ENCODE data around the gene HSPB2.
"Not testable (repeated sequence)": the region's sequence is repeated elsewhere in the genome, so short reads cannot be mapped to it uniquely, and the experiment has no call there.

Gene HSPB2

DNA sequence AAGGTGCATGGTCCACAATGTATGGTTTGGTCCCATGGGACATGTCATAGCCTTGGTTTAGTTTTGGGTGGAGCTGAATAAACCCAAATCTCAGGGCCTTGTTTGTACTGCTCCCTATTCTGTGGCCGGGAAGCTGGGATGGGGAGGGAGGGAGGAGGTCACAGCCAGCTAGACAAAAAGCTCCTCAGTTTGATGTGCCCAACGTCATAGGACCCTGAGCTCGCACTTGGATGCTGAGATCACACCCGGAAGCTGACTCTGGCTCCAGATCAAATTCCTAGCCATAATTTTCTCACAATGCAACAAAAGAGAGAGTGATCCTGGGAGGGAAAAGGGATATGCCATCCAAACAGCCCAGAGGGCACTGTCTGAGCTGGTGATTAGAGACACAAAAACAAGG, 1.5 kb downstream of the HSPB2 start:
- peak; percentile 87 for DNase-seq (ENCODE audit: low spot score)

DNA sequence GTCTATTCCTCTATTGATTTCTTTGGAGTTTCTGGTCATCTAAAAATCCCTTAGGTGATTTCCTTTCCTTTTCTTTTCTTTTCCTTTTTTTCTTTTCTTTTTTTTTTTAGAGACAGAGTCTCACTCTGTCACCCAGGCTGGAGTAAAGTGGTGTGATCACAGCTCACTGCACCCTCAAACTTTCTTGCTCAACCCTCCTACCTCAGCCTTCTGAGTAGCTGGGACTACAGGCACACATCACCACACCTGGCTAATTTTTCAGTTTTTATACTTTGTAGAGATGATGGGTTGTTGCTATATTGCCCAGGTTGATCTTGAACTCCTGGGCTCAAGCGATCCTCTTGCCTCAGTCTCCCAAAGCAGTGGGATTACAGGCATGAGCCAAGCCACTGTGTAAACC, 4.2 kb downstream of the HSPB2 start:
- no peak for DNase-seq (ENCODE audit: low spot score)

DNA sequence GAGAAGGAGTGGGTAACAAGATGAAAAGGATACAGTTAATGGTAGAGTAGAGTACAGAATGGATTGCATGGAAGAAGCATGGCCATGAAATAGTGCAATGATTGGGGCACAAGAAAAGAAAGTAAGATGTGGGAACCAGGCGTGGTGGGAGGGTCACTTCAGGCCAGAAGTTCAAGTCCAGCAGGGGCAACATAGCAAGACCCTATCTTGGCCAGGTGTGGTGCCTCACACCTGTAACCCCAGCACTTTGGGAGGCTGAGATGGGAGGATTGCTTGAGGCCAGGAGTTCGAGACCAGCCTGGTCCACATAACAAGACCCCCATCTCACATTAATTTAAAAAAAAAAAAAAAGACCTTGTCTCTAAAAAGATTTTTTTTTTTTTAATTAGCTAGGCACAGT, 4.8 kb downstream of the HSPB2 start:
- DNase-seq (ENCODE audit: low spot score), result no peak

DNA sequence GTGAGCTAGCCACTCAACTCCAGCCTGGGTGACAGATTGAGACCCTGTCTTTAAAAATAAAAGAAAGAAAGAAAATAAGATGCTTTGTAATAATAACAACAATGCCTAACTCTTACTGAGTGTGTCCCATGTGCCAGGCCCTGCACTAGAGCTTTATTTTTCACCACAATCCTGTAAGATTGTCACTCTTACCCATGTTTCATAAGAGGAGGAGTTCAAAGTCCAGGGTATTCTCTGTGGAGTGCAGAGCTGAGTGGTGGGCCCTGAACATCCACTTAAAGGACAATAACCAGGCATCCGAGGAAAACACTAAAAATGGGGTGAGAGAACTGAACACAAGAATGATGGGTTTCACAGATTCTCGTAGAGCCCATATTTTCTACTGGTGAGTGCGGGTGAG, 5.3 kb downstream of the HSPB2 start:
- DNase-seq (ENCODE audit: low spot score), result no peak

- no peak for DNase-seq (ENCODE audit: low spot score)
These were observed 6.1 kb downstream of the HSPB2 start, which contains the start of gene C11orf52 for GRCh38 chr11:111918390-111919256. C11orf52 (plus strand) TSS chr11:111918913; CDS start chr11:111918973, 60 bp downstream.

DNA sequence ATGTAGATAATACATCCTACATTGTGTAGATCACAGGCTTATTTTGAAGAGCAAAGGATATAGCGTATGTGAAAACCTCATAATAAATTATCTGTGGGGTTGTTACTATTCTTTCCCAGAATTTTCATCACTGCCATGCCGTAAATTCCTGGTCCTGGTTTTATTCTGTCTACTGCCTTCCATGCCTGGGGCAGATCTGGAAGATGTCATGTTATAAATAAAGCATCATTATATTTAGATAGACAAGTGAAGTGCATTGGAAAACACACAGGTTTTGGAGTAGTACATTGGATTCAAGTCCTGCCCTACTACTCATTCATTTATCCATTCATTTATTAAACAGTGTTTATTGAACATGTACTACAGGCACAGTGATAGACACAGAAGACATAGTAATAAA, 8.4 kb downstream of the HSPB2 start:
- no peak for DNase-seq (ENCODE audit: low spot score)

- DNase-seq (ENCODE audit: low spot score), result no peak
These were observed 9.2 kb downstream of the HSPB2 start for GRCh38 chr11:111921541-111922230.

DNA sequence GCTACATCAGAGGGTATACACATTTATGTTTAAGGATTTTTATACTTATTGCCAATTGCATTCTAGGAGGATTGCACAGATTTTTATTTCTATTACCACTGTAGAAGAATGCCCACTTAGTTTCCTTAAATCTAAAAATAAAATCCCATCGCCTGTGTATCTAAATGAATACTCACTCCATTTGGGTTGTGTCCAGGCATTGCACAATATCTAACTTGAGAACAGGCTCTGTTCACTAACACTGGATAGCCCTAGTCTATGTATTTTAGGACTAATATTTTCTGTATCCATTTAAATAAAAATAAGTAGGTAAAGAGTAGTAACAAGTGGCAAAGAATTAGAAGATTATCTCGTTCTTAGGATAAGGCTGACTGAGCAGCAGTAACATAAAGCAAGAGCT, 10.3 kb downstream of the HSPB2 start:
- peak; percentile 65 for DNase-seq (ENCODE audit: low spot score)

GRCh38 chr11:111923351-111923788, 10.8 kb downstream of the HSPB2 start:
- no peak for DNase-seq (ENCODE audit: low spot score)

- no peak for DNase-seq (ENCODE audit: low spot score)
These were observed 11.4 kb downstream of the HSPB2 start for GRCh38 chr11:111923951-111924350.

- no peak for DNase-seq (ENCODE audit: low spot score)
These were observed 13.4 kb downstream of the HSPB2 start for GRCh38 chr11:111925953-111926352.

GRCh38 chr11:111926505-111927391, 14.2 kb downstream of the HSPB2 start:
- peak; percentile 96 for DNase-seq (ENCODE audit: low spot score)

GRCh38 chr11:111930472-111930871, 17.9 kb downstream of the HSPB2 start:
- no peak for DNase-seq (ENCODE audit: low spot score)

DNA sequence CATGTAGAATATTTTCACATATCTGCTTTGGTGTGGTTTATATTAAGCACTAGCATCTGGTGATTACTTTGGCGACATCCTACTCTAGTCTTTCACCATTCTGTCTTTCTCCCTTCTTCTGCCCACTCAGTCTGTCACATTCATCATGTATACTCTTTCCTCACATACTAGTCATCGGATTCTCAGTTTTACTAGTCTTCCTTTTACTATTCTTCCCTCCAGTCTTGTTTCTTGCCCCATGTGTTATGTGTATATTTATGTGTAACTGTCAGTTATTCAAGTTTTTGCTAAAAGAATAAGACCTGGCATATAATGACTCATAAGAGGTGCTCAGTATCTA, 20.0 kb downstream of the HSPB2 start:
- DNase-seq (ENCODE audit: low spot score), result no peak

DNA sequence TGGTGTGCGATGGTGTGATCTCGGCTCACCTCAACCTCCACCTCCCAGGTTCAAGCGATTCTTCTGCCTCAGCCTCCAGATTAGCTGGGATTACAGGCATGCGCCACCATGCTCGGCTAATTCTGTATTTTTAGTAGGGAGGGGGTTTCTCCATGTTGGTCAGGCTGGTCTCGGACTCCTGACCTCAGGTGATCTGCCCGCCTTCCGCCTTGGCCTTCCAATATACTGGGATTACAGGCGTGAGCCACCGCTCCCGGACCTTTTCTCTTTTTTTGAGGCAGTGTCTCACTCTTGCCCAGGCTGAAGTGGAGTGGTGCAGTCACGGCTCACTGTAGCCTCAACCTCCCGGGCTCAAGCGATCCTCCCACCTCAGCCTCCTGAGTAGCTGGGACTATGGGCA, 20.6 kb downstream of the HSPB2 start:
- DNase-seq (ENCODE audit: low spot score), result not testable (repeated sequence)

DNA sequence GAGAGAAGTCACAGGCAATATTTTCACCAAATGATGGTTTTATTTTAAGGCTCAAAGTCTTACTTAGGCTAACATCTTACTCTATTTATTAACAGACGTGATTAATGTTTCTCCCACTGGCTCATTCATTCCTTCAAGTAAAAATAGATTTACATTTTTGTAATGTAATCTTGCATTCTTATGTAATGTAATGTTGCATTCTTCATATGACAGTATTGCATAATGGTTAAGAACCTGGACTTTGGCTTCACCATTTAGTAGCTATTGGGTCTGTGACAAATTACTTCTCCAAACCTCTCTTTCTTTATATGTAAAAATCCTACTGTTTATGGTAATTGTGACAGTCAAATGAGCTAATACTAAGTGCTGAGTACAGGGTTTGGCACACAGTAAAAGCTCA, 21.3 kb downstream of the HSPB2 start:
- no peak for DNase-seq (ENCODE audit: low spot score)

DNA sequence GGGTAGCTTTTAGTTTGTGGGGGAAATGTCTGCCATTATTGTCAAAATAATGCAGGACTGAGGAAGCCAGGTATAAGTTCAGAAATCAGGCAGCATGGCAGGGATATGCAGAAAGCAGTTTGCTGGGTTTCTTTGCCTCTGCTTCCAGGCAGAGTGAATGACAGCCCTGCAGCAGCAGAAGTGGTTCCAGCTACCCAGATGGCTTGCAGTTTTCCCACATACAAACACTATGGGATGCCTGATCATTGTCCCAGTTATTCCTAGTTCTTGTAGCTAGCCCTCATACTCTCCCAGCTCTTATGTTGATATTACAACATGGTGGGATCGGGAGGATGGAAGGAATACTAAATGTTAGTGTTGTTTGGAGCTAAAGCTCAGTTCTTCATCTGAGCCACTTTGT, 21.8 kb downstream of the HSPB2 start:
- DNase-seq (ENCODE audit: low spot score), result no peak

DNA sequence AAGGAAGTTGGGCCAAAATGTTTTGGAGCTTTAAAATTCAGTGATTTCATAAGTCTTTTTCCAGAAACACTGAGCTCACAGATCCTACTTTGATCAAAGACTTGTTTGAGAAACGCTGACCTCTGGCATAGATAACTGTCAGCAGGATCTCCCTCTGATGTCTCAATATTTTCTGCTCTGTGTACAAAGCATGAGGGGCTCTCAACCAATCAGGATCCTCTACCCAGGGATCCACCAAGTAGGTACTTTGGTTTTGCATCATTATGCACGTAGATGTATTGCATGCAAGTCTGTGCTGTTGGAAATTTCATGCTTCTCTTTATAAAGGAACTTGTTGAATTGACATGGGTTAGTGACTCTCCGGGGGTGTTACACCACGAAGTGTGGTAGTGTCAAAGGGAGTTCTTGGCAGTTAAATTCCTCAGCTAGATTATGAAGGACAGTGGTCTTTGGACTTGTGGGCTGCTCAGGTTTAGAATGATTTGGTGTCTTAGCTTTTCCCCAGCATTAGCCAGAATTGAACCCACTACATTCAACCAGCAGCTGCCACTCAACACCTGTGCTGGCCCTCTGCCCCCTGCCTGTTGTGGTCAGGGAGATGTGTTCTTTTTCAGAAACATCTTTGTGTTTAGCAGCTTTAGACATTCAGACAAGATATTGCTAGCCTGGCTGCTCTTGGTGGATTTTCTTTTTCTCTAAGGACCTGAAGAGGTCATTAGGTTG, 22.9 kb downstream of the HSPB2 start:
- no peak for DNase-seq (ENCODE audit: low spot score)

- no peak for DNase-seq (ENCODE audit: low spot score)
These were observed 23.6 kb downstream of the HSPB2 start for GRCh38 chr11:111936040-111936540.

- DNase-seq (ENCODE audit: low spot score), result no peak
These were observed 24.9 kb downstream of the HSPB2 start for GRCh38 chr11:111937461-111937769.

DNA sequence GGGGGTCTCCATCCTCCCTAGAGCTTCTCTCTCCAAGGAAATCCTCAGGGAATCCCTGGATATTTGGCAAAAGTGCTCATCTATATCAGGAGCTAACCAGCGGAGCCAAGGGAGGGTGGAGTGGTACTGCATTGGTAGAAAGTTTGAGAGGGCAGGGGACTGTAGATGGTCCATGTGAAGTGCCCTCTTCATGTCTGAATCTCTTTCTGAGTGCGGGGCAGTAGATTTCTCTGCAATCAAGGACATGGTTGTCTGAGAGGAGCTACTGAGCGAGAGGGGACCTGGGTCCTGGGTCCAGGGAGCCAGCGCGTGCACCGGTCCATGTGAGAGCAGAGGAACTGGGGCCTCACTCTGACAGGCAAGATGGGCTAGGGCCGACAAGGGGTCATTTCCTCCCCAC, 25.3 kb downstream of the HSPB2 start:
- no peak for DNase-seq (ENCODE audit: low spot score)

- DNase-seq (ENCODE audit: low spot score), result no peak
These were observed 26.2 kb downstream of the HSPB2 start for GRCh38 chr11:111938687-111939160.
